ENCODE results near the gene ARHGEF3.

The ARHGEF3 gene

GRCh38 chr3:56778893-56779292, 22.9 kb downstream of the ARHGEF3 start:
- no peak for TF ChIP-seq CTCF (conservative IDR thresholded peaks at IDR 0.05)
- no peak overlapping the region for H3K27ac ChIP-seq

GRCh38 chr3:56776556-56776950, 25.2 kb downstream of the ARHGEF3 start:
- no peak overlapping the region for H3K27ac ChIP-seq

GRCh38 chr3:56775838-56776555, 25.8 kb downstream of the ARHGEF3 start:
- no peak overlapping the region for H3K27ac ChIP-seq
- no peak for TF ChIP-seq CTCF (conservative IDR thresholded peaks at IDR 0.05)

More at GRCh38 chr3:56776556-56776950, 25.2 kb downstream of the ARHGEF3 start:
- TF ChIP-seq CTCF (conservative IDR thresholded peaks at IDR 0.05): no peak

GRCh38 chr3:56775445-56775837, 26.3 kb downstream of the ARHGEF3 start:
- TF ChIP-seq CTCF (conservative IDR thresholded peaks at IDR 0.05): no peak
- no peak overlapping the region for H3K27ac ChIP-seq

- TF ChIP-seq CTCF (conservative IDR thresholded peaks at IDR 0.05): no peak
- H3K27ac ChIP-seq: no peak overlapping the region
Observed at GRCh38 chr3:56773986-56774385, 27.8 kb downstream of the ARHGEF3 start.

- H3K27ac ChIP-seq: no peak overlapping the region
Observed at GRCh38 chr3:56772952-56773938, 28.5 kb downstream of the ARHGEF3 start.

More at GRCh38 chr3:56772952-56773938, 28.5 kb downstream of the ARHGEF3 start:
- TF ChIP-seq CTCF (conservative IDR thresholded peaks at IDR 0.05): no peak
